ENCODE results near the gene MYOZ3.

Gene MYOZ3

GRCh38 chr5:150639377-150639692, 21.7 kb upstream of the MYOZ3 start:
- H3K27me3 ChIP-seq (replicated peaks; ENCODE audit: control insufficient read depth, insufficient read depth, low read length) = no peaks in the 10 kb centered on the region
- no peak for TF ChIP-seq CTCF (IDR thresholded peaks at IDR 0.05; ENCODE audit: insufficient read depth, low read length, poor library complexity, severe bottlenecking)
- DNase-seq (ENCODE audit: extremely low read depth, insufficient read length) = no peak
- no peaks in the 10 kb centered on the region; the same call in 1 of the 2 replicates for H3K36me3 ChIP-seq (ENCODE audit: control insufficient read depth, insufficient read depth, low read length)
- H3K4me3 ChIP-seq (replicated peaks; ENCODE audit: low read depth, low read length) = no peak overlapping the region

GRCh38 chr5:150639751-150640150, 21.3 kb upstream of the MYOZ3 start:
- H3K36me3 ChIP-seq (ENCODE audit: control insufficient read depth, insufficient read depth, low read length) = no peaks in the 10 kb centered on the region; the same call in 1 of the 2 replicates
- no peaks in the 10 kb centered on the region for H3K27me3 ChIP-seq (replicated peaks; ENCODE audit: control insufficient read depth, insufficient read depth, low read length)
- no peak for TF ChIP-seq CTCF (IDR thresholded peaks at IDR 0.05; ENCODE audit: insufficient read depth, low read length, poor library complexity, severe bottlenecking)
- H3K4me3 ChIP-seq (replicated peaks; ENCODE audit: low read depth, low read length) = no peak overlapping the region
- DNase-seq (ENCODE audit: extremely low read depth, insufficient read length) = no peak

- Histone ChIP-seq H3K36me3 (ENCODE audit: control insufficient read depth, insufficient read depth, low read length) (no peaks in the 10 kb centered on the region), H3K27me3 (replicated peaks; ENCODE audit: control insufficient read depth, insufficient read depth, low read length) (no peaks in the 10 kb centered on the region), H3K4me3 (replicated peaks; ENCODE audit: low read depth, low read length) (no peak within 1 kb of the TSS)
- no peak for TF ChIP-seq CTCF (IDR thresholded peaks at IDR 0.05; ENCODE audit: insufficient read depth, low read length, poor library complexity, severe bottlenecking)
- DNase-seq (ENCODE audit: extremely low read depth, insufficient read length) = no peak
Measured at GRCh38 chr5:150640311-150641005, 20.6 kb upstream of the MYOZ3 start, which contains the start of gene SYNPO. TSS of gene SYNPO (plus strand) at chr5:150640660. CDS start at chr5:150648276, 7,616 bp downstream.

GRCh38 chr5:150641006-150641570, 20.0 kb upstream of the MYOZ3 start:
- TF ChIP-seq CTCF (IDR thresholded peaks at IDR 0.05; ENCODE audit: insufficient read depth, low read length, poor library complexity, severe bottlenecking) = no peak
- no peaks in the 10 kb centered on the region for H3K27me3 ChIP-seq (replicated peaks; ENCODE audit: control insufficient read depth, insufficient read depth, low read length)
- no peak for DNase-seq (ENCODE audit: extremely low read depth, insufficient read length)
- no peaks in the 10 kb centered on the region for H3K36me3 ChIP-seq (ENCODE audit: control insufficient read depth, insufficient read depth, low read length)
- no peak overlapping the region for H3K4me3 ChIP-seq (replicated peaks; ENCODE audit: low read depth, low read length)

- no peak overlapping the region for H3K4me3 ChIP-seq (replicated peaks; ENCODE audit: low read depth, low read length)
- DNase-seq (ENCODE audit: extremely low read depth, insufficient read length) = no peak
- no peaks in the 10 kb centered on the region for H3K36me3 ChIP-seq (ENCODE audit: control insufficient read depth, insufficient read depth, low read length)
- no peaks in the 10 kb centered on the region for H3K27me3 ChIP-seq (replicated peaks; ENCODE audit: control insufficient read depth, insufficient read depth, low read length)
- TF ChIP-seq CTCF (IDR thresholded peaks at IDR 0.05; ENCODE audit: insufficient read depth, low read length, poor library complexity, severe bottlenecking) = no peak
Measured at GRCh38 chr5:150641824-150642566, 19.1 kb upstream of the MYOZ3 start.
